ENCODE data around the gene NMNAT3. TPM values are rescaled to one million over a fixed set of nuclear protein-coding genes. Genes with fewer than 3 reads are reported as not detected.

The NMNAT3 gene
- total RNA-seq, 1 donor from 2014 or later, result 3.9 TPM

DNA sequence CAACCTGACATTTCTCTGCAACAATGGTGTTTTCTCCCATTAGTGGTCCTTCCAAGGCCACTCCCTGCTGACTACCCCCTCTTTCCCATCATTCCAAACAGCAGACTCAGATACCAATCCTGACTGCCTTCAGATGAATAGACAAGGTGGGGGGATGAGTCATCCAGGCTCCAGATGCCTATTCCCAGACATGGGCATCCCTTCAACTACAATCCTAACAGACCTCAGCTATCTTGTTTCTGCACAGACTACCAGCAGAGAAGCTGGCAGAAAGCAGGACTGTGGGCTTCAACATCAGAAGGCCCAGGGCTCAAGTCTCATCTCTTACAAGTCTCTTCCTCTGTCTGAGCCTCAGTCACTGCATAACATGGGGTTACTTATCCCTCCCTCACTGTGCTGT, 140.4 kb downstream of the NMNAT3 start:
- Histone ChIP-seq H3K27me3 (ENCODE audit: control insufficient read depth, insufficient read depth, low read length) (no peaks in the 10 kb centered on the region), H3K36me3 (ENCODE audit: control insufficient read depth, insufficient read depth, low read length) (no peaks in the 10 kb centered on the region), H3K4me3 (ENCODE audit: low read depth, low read length) (no peak overlapping the region)
- DNase-seq (ENCODE audit: low read depth) (peak; percentile 92), FAIRE-seq (peak; percentile 83)
- TF ChIP-seq, protein P1, sequence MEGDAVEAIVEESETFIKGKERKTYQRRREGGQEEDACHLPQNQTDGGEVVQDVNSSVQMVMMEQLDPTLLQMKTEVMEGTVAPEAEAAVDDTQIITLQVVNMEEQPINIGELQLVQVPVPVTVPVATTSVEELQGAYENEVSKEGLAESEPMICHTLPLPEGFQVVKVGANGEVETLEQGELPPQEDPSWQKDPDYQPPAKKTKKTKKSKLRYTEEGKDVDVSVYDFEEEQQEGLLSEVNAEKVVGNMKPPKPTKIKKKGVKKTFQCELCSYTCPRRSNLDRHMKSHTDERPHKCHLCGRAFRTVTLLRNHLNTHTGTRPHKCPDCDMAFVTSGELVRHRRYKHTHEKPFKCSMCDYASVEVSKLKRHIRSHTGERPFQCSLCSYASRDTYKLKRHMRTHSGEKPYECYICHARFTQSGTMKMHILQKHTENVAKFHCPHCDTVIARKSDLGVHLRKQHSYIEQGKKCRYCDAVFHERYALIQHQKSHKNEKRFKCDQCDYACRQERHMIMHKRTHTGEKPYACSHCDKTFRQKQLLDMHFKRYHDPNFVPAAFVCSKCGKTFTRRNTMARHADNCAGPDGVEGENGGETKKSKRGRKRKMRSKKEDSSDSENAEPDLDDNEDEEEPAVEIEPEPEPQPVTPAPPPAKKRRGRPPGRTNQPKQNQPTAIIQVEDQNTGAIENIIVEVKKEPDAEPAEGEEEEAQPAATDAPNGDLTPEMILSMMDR (IDR thresholded peaks at IDR 0.05; ENCODE audit: insufficient read depth, low read length, severe bottlenecking), result no peak

DNA sequence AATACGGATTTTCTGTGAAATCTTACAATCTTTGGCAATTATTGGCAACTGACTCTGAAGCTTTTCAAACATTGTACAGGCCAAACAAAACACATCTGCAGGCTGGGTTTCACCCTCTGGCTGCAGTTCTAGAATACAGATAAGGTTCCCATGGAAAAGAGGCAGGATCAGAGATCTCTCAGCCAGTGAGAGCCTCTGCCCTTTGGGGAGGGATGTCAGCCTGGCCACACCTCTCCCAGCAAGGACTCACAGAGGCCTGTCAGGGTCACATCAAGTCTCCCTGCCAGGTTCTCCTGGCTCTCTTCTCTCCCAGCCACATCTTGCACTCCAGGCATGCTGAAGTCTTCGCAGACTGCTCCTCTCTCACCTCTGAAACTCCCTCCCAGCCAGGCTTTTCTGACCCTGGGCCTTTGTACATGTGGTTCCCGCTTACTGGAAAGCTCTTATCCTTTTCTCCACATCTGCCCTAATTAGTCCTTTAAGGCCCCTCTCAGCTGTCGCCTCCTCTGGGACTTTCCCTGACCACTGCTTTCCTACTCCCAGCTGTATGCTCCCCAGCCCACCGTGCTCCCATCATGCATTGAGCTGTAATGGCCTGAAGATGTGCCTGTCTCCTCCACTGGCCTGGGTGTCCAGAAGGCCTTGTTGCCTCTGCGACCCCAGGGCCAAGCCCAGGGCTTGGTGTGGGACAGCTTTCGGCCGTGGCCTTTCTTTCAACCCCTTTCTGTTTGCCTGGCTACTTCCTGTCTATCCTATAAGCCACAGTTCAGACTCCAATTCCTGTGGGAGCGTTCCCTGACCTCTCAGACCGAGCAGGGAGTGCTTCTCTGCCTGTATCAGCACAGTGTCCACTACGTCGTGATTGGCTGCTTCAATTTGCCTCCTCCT, 142.5 kb downstream of the NMNAT3 start:
- Histone ChIP-seq H3K36me3 (ENCODE audit: control insufficient read depth, insufficient read depth, low read length) (no peaks in the 10 kb centered on the region), H3K27me3 (ENCODE audit: control insufficient read depth, insufficient read depth, low read length) (no peaks in the 10 kb centered on the region), H3K4me3 (ENCODE audit: low read depth, low read length) (no peak overlapping the region)
- DNase-seq (ENCODE audit: low read depth) (peak; percentile 46), FAIRE-seq (peak; percentile 84)
- TF ChIP-seq, protein P1 (IDR thresholded peaks at IDR 0.05; ENCODE audit: insufficient read depth, low read length, severe bottlenecking), result no peak

DNA sequence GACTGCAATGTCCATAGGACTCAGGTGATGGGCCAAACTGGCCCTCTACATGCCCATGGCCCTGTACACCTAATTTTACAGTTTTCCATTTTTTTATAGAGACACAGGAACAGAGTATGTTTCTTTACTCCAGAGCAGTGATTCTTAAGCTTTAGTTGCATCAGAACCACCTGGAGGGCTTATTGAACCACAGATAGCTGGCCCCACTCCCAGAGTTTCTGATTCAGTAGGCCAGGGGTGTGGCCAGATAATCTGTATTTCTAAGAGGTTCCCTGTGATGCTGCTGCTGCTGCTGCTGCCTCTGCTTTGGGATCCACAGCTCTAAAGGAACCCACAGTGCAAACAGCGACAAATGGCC, 143.3 kb downstream of the NMNAT3 start:
- Histone ChIP-seq H3K27me3 (ENCODE audit: control insufficient read depth, insufficient read depth, low read length) (no peaks in the 10 kb centered on the region), H3K36me3 (ENCODE audit: control insufficient read depth, insufficient read depth, low read length) (no peaks in the 10 kb centered on the region), H3K4me3 (ENCODE audit: low read depth, low read length) (no peak overlapping the region)
- FAIRE-seq (peak; percentile 86), DNase-seq (ENCODE audit: low read depth) (peak; percentile 93)
- TF ChIP-seq, protein P1 (IDR thresholded peaks at IDR 0.05; ENCODE audit: insufficient read depth, low read length, severe bottlenecking), result no peak

DNA sequence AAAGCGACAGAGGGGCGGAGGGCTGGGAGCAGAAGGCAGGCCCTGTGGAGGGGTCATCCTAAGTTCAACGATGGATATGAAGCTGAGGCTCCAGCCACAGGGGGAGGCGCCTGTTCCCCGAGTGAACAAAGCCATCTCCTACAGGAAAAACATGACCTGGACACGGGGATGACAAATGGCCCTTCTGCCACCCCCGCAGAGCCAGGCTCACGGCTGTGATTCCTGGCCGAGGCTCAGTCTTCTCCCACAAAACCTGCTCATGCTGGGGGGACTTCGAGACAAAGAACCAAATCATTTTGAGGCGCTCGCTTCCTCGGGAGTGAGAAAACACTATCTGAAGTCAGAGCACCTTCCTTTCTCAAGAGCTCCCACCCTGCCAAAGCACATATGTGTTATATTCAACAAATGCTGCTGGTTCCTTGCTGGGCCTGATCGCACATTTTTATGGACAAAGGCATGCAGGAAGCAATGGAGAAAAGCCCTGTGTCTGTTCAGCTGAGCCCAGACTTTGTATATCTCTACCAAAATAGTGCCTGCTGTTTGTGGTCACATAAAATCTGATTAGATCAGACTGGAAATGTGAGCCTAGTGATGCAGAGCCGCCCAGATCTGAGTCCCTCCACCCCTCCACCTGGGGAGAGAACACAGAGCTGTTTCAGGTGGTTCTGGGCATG, 143.9 kb downstream of the NMNAT3 start:
- peak; percentile 7 for FAIRE-seq
- DNase-seq (ENCODE audit: low read depth), result peak; percentile 17
- H3K36me3 ChIP-seq (ENCODE audit: control insufficient read depth, insufficient read depth, low read length), result no peaks in the 10 kb centered on the region
- TF ChIP-seq, protein P1 (IDR thresholded peaks at IDR 0.05; ENCODE audit: insufficient read depth, low read length, severe bottlenecking), result no peak
- H3K4me3 ChIP-seq (ENCODE audit: low read depth, low read length), result no peak overlapping the region
- no peaks in the 10 kb centered on the region for H3K27me3 ChIP-seq (ENCODE audit: control insufficient read depth, insufficient read depth, low read length)

DNA sequence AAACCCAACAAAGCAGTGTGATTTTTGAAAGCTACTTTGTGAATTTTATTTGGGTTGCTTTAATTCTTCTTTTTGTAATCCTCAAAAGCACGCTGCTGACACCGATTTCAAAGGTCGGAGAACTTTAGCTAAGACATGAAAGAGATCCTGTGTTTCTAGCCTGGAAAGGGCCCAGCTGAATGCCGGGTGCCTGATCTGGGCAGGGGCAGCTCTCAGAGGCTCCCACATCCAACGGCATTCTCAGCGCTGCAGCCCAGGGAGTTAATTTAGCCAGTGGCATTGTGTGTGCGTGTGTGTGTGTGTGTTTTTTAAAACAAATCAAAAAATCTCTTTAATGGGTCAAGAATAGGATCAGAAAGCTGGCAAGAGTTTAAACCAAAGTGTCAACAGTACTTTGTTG, 144.8 kb downstream of the NMNAT3 start:
- no peak overlapping the region for H3K4me3 ChIP-seq (ENCODE audit: low read depth, low read length)
- H3K27me3 ChIP-seq (ENCODE audit: control insufficient read depth, insufficient read depth, low read length), result no peaks in the 10 kb centered on the region
- FAIRE-seq, result no peak
- no peak for DNase-seq (ENCODE audit: low read depth)
- TF ChIP-seq, protein P1 (IDR thresholded peaks at IDR 0.05; ENCODE audit: insufficient read depth, low read length, severe bottlenecking), result no peak
- peaks cover 1% of the 10 kb centered on the region for H3K36me3 ChIP-seq (ENCODE audit: control insufficient read depth, insufficient read depth, low read length)
